Measurements from ENCODE around the gene MRPS2. TPM values are rescaled to one million over a fixed set of nuclear protein-coding genes. Genes with fewer than 3 reads are reported as not detected.

The MRPS2 gene
- total RNA-seq, 1 experiment from 2014 or later = 77.6 TPM

- Mint-ChIP-seq H3K4me3 (no peak overlapping the region), H3K9me3 (no peaks in the 10 kb centered on the region), H3K4me1 (peaks cover 41% of the 10 kb centered on the region), H3K27ac (no peak overlapping the region), H3K36me3 (no peaks in the 10 kb centered on the region), H3K27me3 (ENCODE audit: low read depth) (no peaks in the 10 kb centered on the region; the same call in 1 of the 2 replicates)
- DNase-seq (ENCODE audit: low spot score) = no peak
- POLR2A ChIA-PET = no interaction called here
- CTCF ChIA-PET = interaction anchor here (3.8 kb wide), 1 partner anchor 34 kb away, joined by 30 read pairs; no protein-coding TSS in a partner anchor
- no peak for TF ChIP-seq ZNF232 (CRISPR knock-in tag; IDR thresholded peaks at IDR 0.05)
- no peak for TF ChIP-seq USF1 (CRISPR knock-in tag; IDR thresholded peaks at IDR 0.05)
- no peak for TF ChIP-seq FOXP4 (CRISPR knock-in tag; IDR thresholded peaks at IDR 0.05)
- no peak for TF ChIP-seq IRF1 (CRISPR knock-in tag; IDR thresholded peaks at IDR 0.05)
- TF ChIP-seq SOX15 (CRISPR knock-in tag; IDR thresholded peaks at IDR 0.05) = no peak
- TF ChIP-seq E2F5 (CRISPR knock-in tag; IDR thresholded peaks at IDR 0.05) = no peak
- no peak for TF ChIP-seq HMGA2 (CRISPR knock-in tag; IDR thresholded peaks at IDR 0.05)
- TF ChIP-seq TEAD4 (CRISPR knock-in tag; IDR thresholded peaks at IDR 0.05) = no peak
- TF ChIP-seq ZMAT4 (CRISPR knock-in tag; IDR thresholded peaks at IDR 0.05) = no peak
- ATAC-seq = no peak
Measured at GRCh38 chr9:135473972-135474543, 26.4 kb upstream of the MRPS2 start.

GRCh38 chr9:135474915-135475314, 25.6 kb upstream of the MRPS2 start:
- DNase-seq (ENCODE audit: low spot score) (peak; percentile 75), ATAC-seq (peak; percentile 84)
- ChIA-PET CTCF (interaction anchor here (0.6 to 3.8 kb wide), 2 partner anchors 35 to 263 kb away, joined by 3 to 30 read pairs; no protein-coding TSS in a partner anchor), POLR2A (interaction anchor here (0.7 kb wide), 1 partner anchor 52 kb away, joined by 3 read pairs; no protein-coding TSS in a partner anchor)
- 0 out of 2 replicates have a peak, but pooled peaks have one; percentile 19 for TF ChIP-seq SP1 (CRISPR knock-in tag; conservative IDR thresholded peaks at IDR 0.05)
- TF ChIP-seq OVOL2 (CRISPR knock-in tag; IDR thresholded peaks at IDR 0.05; ENCODE audit: borderline replicate concordance) = no peak
- no peaks in the 10 kb centered on the region for H3K36me3 Mint-ChIP-seq
- H3K27me3 Mint-ChIP-seq (ENCODE audit: low read depth) = no peaks in the 10 kb centered on the region; the same call in 1 of the 2 replicates
- no peak overlapping the region; the same call in 1 of the 2 replicates for H3K4me3 Mint-ChIP-seq
- H3K4me1 Mint-ChIP-seq = peaks cover 37% of the 10 kb centered on the region
- no peaks in the 10 kb centered on the region for H3K9me3 Mint-ChIP-seq
- H3K27ac Mint-ChIP-seq = no peak overlapping the region

- no peak overlapping the region for H3K4me3 Mint-ChIP-seq
- peak overlapping the region; percentile 53; the same call in 1 of the 2 replicates for H3K27ac Mint-ChIP-seq
- H3K27me3 Mint-ChIP-seq (ENCODE audit: low read depth) = no peaks in the 10 kb centered on the region; the same call in 1 of the 2 replicates
- no peaks in the 10 kb centered on the region for H3K9me3 Mint-ChIP-seq
- ChIA-PET POLR2A (interaction anchor here (0.6 kb wide), 1 partner anchor 615 kb away, joined by 4 read pairs; no protein-coding TSS in a partner anchor), CTCF (interaction anchor here (0.7 to 3.8 kb wide), 4 partner anchors 37 to 517 kb away, joined by 3 to 30 read pairs (median 4); no protein-coding TSS in a partner anchor)
- H3K36me3 Mint-ChIP-seq = no peaks in the 10 kb centered on the region
- H3K4me1 Mint-ChIP-seq = peaks cover 28% of the 10 kb centered on the region
- DNase-seq (ENCODE audit: low spot score) (no peak), ATAC-seq (no peak)
- no peak for TF ChIP-seq ARID4B (CRISPR knock-in tag; IDR thresholded peaks at IDR 0.05; ENCODE audit: borderline replicate concordance)
- TF ChIP-seq CTCF (IDR thresholded peaks at IDR 0.05) = no peak
- TF ChIP-seq ZNF671 (CRISPR knock-in tag; IDR thresholded peaks at IDR 0.05) = no peak
- TF ChIP-seq SMAD4 (CRISPR knock-in tag; IDR thresholded peaks at IDR 0.05) = no peak
- no peak for TF ChIP-seq ZBTB21 (CRISPR knock-in tag; IDR thresholded peaks at IDR 0.05; ENCODE audit: borderline replicate concordance)
- no peak for TF ChIP-seq PRRX2 (CRISPR knock-in tag; IDR thresholded peaks at IDR 0.05)
- no peak for TF ChIP-seq GRHL2 (CRISPR knock-in tag; IDR thresholded peaks at IDR 0.05; ENCODE audit: insufficient replicate concordance, severe bottlenecking)
- no peak for TF ChIP-seq SMAD3 (CRISPR knock-in tag; IDR thresholded peaks at IDR 0.05; ENCODE audit: borderline replicate concordance)
Measured at GRCh38 chr9:135476561-135477355, 23.7 kb upstream of the MRPS2 start.

Measured in WTC11 (cell line).